ENCODE measurements around the gene ANKRD12.
"Not testable (repeated sequence)": the region's sequence is repeated elsewhere in the genome, so short reads cannot be mapped to it uniquely, and the experiment has no call there.

The ANKRD12 gene

GRCh38 chr18:9231852-9232486 lies 95.4 kb downstream of the ANKRD12 start:
- no peak for DNase-seq

- no peak for DNase-seq
These were observed 96.4 kb downstream of the ANKRD12 start for GRCh38 chr18:9232977-9233376.

- DNase-seq, result peak in 20 of 56 donors; percentile 0 to 50 (median 16)
These were observed 97.3 kb downstream of the ANKRD12 start for GRCh38 chr18:9233771-9234440.

- DNase-seq, result no peak
These were observed 97.9 kb downstream of the ANKRD12 start for GRCh38 chr18:9234528-9234927.

GRCh38 chr18:9237981-9238380 lies 101.4 kb downstream of the ANKRD12 start:
- DNase-seq, result no peak

GRCh38 chr18:9239720-9240119 lies 103.1 kb downstream of the ANKRD12 start:
- DNase-seq, result no peak

- DNase-seq, result no peak
These were observed 103.7 kb downstream of the ANKRD12 start for GRCh38 chr18:9240270-9240669.

- DNase-seq, result peak in 2 of 56 donors; percentile 5 to 6
These were observed 106.4 kb downstream of the ANKRD12 start for GRCh38 chr18:9243029-9243428.

GRCh38 chr18:9244376-9244775 lies 107.8 kb downstream of the ANKRD12 start:
- DNase-seq, result no peak

- DNase-seq, result no peak
These were observed 112.1 kb downstream of the ANKRD12 start for GRCh38 chr18:9248661-9249060.

GRCh38 chr18:9249254-9249653 lies 112.7 kb downstream of the ANKRD12 start:
- no peak for DNase-seq

- DNase-seq, result no peak
These were observed 122.6 kb downstream of the ANKRD12 start for GRCh38 chr18:9259173-9259572.

- DNase-seq, result no peak
These were observed 124.1 kb downstream of the ANKRD12 start for GRCh38 chr18:9260388-9261380.

GRCh38 chr18:9263264-9263663 lies 126.7 kb downstream of the ANKRD12 start:
- DNase-seq, result no peak

- DNase-seq, result not testable (repeated sequence)
These were observed 128.2 kb downstream of the ANKRD12 start for GRCh38 chr18:9264797-9265196.

- no peak for DNase-seq
These were observed 136.6 kb downstream of the ANKRD12 start for GRCh38 chr18:9273221-9273620.

- DNase-seq, result no peak
These were observed 139.3 kb downstream of the ANKRD12 start for GRCh38 chr18:9275890-9276289.

GRCh38 chr18:9278028-9278427 lies 141.4 kb downstream of the ANKRD12 start:
- DNase-seq, result no peak

- no peak for DNase-seq
These were observed 144.3 kb downstream of the ANKRD12 start for GRCh38 chr18:9280849-9281248.

- DNase-seq, result no peak
These were observed 145.2 kb downstream of the ANKRD12 start for GRCh38 chr18:9281780-9282179.

- DNase-seq, result no peak
These were observed 147.2 kb downstream of the ANKRD12 start for GRCh38 chr18:9283791-9284190.

- no peak for DNase-seq
These were observed 149.0 kb downstream of the ANKRD12 start for GRCh38 chr18:9285604-9286003.

All from amygdala (tissue), 56 donors.